Keratinocyte (primary cell): ENCODE measurements around the gene OGFRL1.

ENCODE experiments used
- CTCF ChIP-seq, 3 experiments: IDR thresholded peaks in 1 of 3; conservative IDR thresholded peaks in 1 of 3; optimal IDR thresholded peaks in 1 of 3; 2 replicates in 2 of 3; 3 replicates in 1 of 3; pipeline versions ENCODE3 to v1.5.1; 2011; ENCODE audit warnings: low read length in 3 of 3, mild to moderate bottlenecking in 3 of 3, moderate library complexity in 2 of 3, control low read depth in 1 of 3, inconsistent platforms in 1 of 3; ENCODE audit not compliant: insufficient read depth in 2 of 3; ENCODE audit errors: extremely low read depth in 1 of 3
- EZH2 ChIP-seq: IDR thresholded peaks from one replicate; pipeline ENCODE4 v1.6.1; 2012; ENCODE audit warnings: inconsistent platforms, mild to moderate bottlenecking, low read length, moderate library complexity

GRCh38 chr6:71245265-71246049 is 43.2 kb upstream of the OGFRL1 start:
- TF ChIP-seq EZH2 (no peak), CTCF (optimal IDR thresholded peaks at IDR 0.05 in 1 of 3, IDR thresholded peaks at IDR 0.05 in 1 of 3, conservative IDR thresholded peaks at IDR 0.05 in 1 of 3; ENCODE audit: extremely low read depth in 1 of 3, insufficient read depth in 2 of 3, low read length in 3 of 3) (no peak)
